HepG2 (cell line): ENCODE results near the gene NEDD4L. TPM values are rescaled to one million over a fixed set of nuclear protein-coding genes. Genes with fewer than 3 reads are reported as not detected.

Experiments used
- ATF1 ChIP-seq: IDR thresholded peaks from 2 replicates; pipeline ENCODE4 v1.6.1; 2016; ENCODE audit warnings: mild to moderate bottlenecking, control low read depth
- DMAP1 ChIP-seq: IDR thresholded peaks from 2 replicates; pipeline ENCODE4 v1.6.1; 2016
- FOSL2 ChIP-seq: sonication (generic); formaldehyde crosslinking; IDR thresholded peaks from 2 replicates; pipeline ENCODE4 v1.4.0; 2020; ENCODE audit warnings: missing genetic modification reagents
- GLMP ChIP-seq: sonication (generic); formaldehyde crosslinking; IDR thresholded peaks from 2 replicates; pipeline ENCODE4 v1.9.0; 2021; ENCODE audit warnings: missing genetic modification reagents, mild to moderate bottlenecking, borderline replicate concordance
- KAT8 ChIP-seq: IDR thresholded peaks from 2 replicates; pipeline ENCODE4 v1.6.1; 2016; ENCODE audit warnings: missing genetic modification reagents, missing compliant biosample characterization
- MBNL3 ChIP-seq: fragments of 250-450 bp; sonication (Bioruptor Pico); conservative IDR thresholded peaks from 2 replicates; pipeline ENCODE4 v1.8.0; 2022; ENCODE audit warnings: mild to moderate bottlenecking, inconsistent platforms
- NPAS2 ChIP-seq: sonication (generic); formaldehyde crosslinking; IDR thresholded peaks from 2 replicates; pipeline ENCODE4 v1.8.0; 2022; ENCODE audit warnings: mild to moderate bottlenecking, missing genetic modification reagents, borderline replicate concordance
- NR1H2 ChIP-seq: sonication (generic); formaldehyde crosslinking; IDR thresholded peaks from 2 replicates; pipeline ENCODE4 v1.8.1; 2022; ENCODE audit warnings: low read depth, missing genetic modification reagents, borderline replicate concordance
- RBFOX2 ChIP-seq: fragments of 200-400 bp; formaldehyde crosslinking; IDR thresholded peaks from 2 replicates; pipeline ENCODE4 v1.6.1; 2017; ENCODE audit warnings: low read depth, mild to moderate bottlenecking, low read length
- RXRA ChIP-seq: sonication (generic); formaldehyde crosslinking; IDR thresholded peaks from 2 replicates; pipeline ENCODE4 v1.5.1; 2020; ENCODE audit warnings: missing genetic modification reagents
- RXRB ChIP-seq: IDR thresholded peaks from 2 replicates; pipeline ENCODE4 v1.6.1; 2016; ENCODE audit warnings: borderline replicate concordance, missing genetic modification reagents, missing compliant biosample characterization
- SALL1 ChIP-seq: sonication (generic); formaldehyde crosslinking; IDR thresholded peaks from 2 replicates; pipeline ENCODE4 v1.8.0; 2022; ENCODE audit warnings: mild to moderate bottlenecking, missing genetic modification reagents
- SMYD3 ChIP-seq: sonication (generic); formaldehyde crosslinking; IDR thresholded peaks from 2 replicates; pipeline ENCODE4 v1.8.1; 2023; ENCODE audit warnings: mild to moderate bottlenecking, missing genetic modification reagents
- USF2 ChIP-seq, 2 experiments: sonication (generic) in 1 of 2; formaldehyde crosslinking in 1 of 2; IDR thresholded peaks; 2 replicates each; pipeline versions ENCODE4 v1.5.1 to v1.6.1; 2011 to 2020; ENCODE audit warnings: borderline replicate concordance in 1 of 2, low read depth in 1 of 2, low read length in 1 of 2, mild to moderate bottlenecking in 1 of 2, missing genetic modification reagents in 1 of 2, moderate library complexity in 1 of 2
- XRCC5 ChIP-seq: fragments of 200-400 bp; formaldehyde crosslinking; optimal IDR thresholded peaks from 2 replicates; pipeline ENCODE3; 2017; ENCODE audit warnings: mild to moderate bottlenecking, low read length
- ZBTB21 ChIP-seq: sonication (generic); formaldehyde crosslinking; IDR thresholded peaks from 2 replicates; pipeline ENCODE4 v1.4.0; 2020; ENCODE audit warnings: missing genetic modification reagents
- ZMAT3 ChIP-seq: sonication (generic); formaldehyde crosslinking; conservative IDR thresholded peaks from 2 replicates; pipeline ENCODE4 v1.7.0; 2021; ENCODE audit warnings: missing genetic modification reagents
- ZNF180 ChIP-seq: sonication (generic); formaldehyde crosslinking; IDR thresholded peaks from 2 replicates; pipeline ENCODE4 v1.4.0; 2020; ENCODE audit warnings: low read depth, missing genetic modification reagents, borderline replicate concordance
- ZNF24 ChIP-seq: fragments of 450-650 bp; IDR thresholded peaks from 2 replicates; pipeline ENCODE4 v1.6.1; 2017; ENCODE audit warnings: antibody characterized with exemption, mild to moderate bottlenecking
- ZNF446 ChIP-seq: sonication (generic); formaldehyde crosslinking; IDR thresholded peaks from 2 replicates; pipeline ENCODE4 v1.5.0; 2020; ENCODE audit warnings: mild to moderate bottlenecking, missing genetic modification reagents
- ZNF530 ChIP-seq: sonication (generic); formaldehyde crosslinking; IDR thresholded peaks from 2 replicates; pipeline ENCODE4 v1.5.0; 2020; ENCODE audit warnings: low read depth, mild to moderate bottlenecking, missing genetic modification reagents
- ZNF781 ChIP-seq: sonication (generic); formaldehyde crosslinking; IDR thresholded peaks from 2 replicates; pipeline ENCODE4 v1.5.1; 2020; ENCODE audit warnings: borderline replicate concordance, mild to moderate bottlenecking, missing genetic modification reagents; ENCODE audit errors: not compliant biosample characterization
- polyA plus RNA-seq, 8 experiments: library from polyadenylated mRNA; depleted of rRNA in 3 of 8; stranded (reverse) in 7 of 8; unstranded in 1 of 8; fragments of >200 nt; fragmentation: Illumina TruSeq in 4 of 8; extraction: Trizol in 4 of 8; gene quantifications; 2 replicates each; pipeline versions ENCODE4 v1.2.1 to v1.2.3, GENCODE V29; 2011 to 2016; ENCODE audit warnings: low read depth in 4 of 8, missing spikeins in 1 of 8, mixed read lengths in 1 of 8; ENCODE audit not compliant: insufficient read depth in 1 of 8
- total RNA-seq, 5 experiments: library from RNA; depleted of rRNA; stranded (reverse); fragments of >200 nt; fragmentation: Illumina TruSeq; extraction: Trizol; gene quantifications; 2 replicates each; pipeline ENCODE4 v1.2.3, GENCODE V29; 2016; ENCODE audit warnings: low read depth in 1 of 5
- TF ChIP-seq, protein P1 (sequence below): sonication (generic); formaldehyde crosslinking; IDR thresholded peaks from 2 replicates; pipeline ENCODE4 v1.4.0; 2020; ENCODE audit warnings: missing genetic modification reagents
- TF ChIP-seq, protein P2 (sequence below): sonication (generic); formaldehyde crosslinking; IDR thresholded peaks from 2 replicates; pipeline ENCODE4 v1.8.0; 2022; ENCODE audit warnings: low read depth, missing genetic modification reagents

The NEDD4L gene
- total and polyA plus RNA-seq, 2 of the 13 experiments (the other 11 are each of a cell fraction or from before 2014, with no cell fraction given) = 168 to 390 TPM

- TF ChIP-seq ZNF180 (no peak), GLMP (no peak), ZNF24 (no peak), RXRA (CRISPR knock-in tag) (no peak), FOSL2 (CRISPR knock-in tag) (no peak), MBNL3 (CRISPR knock-in tag) (no peak), XRCC5 (no peak), RBFOX2 (no peak), ZNF446 (CRISPR knock-in tag) (no peak), ZNF781 (CRISPR knock-in tag) (no peak), DMAP1 (no peak; the same call in 1 of the 2 replicates), ZBTB21 (no peak), USF2 (IDR thresholded peaks at IDR 0.05; ENCODE audit: low read depth, low read length) (no peak), USF2 (CRISPR knock-in tag; IDR thresholded peaks at IDR 0.05; ENCODE audit: borderline replicate concordance) (no peak), RXRB (CRISPR knock-in tag) (0 out of 2 replicates have a peak, but pooled peaks have one; percentile 16), ZMAT3 (no peak), SALL1 (CRISPR knock-in tag) (no peak; the same call in 1 of the 2 replicates), NR1H2 (no peak), KAT8 (CRISPR knock-in tag) (peak; percentile 47; the same call in 1 of the 2 replicates), SMYD3 (no peak), ATF1 (no peak), NPAS2 (CRISPR knock-in tag) (no peak), ZNF530 (CRISPR knock-in tag) (no peak)
- TF ChIP-seq, protein P1, sequence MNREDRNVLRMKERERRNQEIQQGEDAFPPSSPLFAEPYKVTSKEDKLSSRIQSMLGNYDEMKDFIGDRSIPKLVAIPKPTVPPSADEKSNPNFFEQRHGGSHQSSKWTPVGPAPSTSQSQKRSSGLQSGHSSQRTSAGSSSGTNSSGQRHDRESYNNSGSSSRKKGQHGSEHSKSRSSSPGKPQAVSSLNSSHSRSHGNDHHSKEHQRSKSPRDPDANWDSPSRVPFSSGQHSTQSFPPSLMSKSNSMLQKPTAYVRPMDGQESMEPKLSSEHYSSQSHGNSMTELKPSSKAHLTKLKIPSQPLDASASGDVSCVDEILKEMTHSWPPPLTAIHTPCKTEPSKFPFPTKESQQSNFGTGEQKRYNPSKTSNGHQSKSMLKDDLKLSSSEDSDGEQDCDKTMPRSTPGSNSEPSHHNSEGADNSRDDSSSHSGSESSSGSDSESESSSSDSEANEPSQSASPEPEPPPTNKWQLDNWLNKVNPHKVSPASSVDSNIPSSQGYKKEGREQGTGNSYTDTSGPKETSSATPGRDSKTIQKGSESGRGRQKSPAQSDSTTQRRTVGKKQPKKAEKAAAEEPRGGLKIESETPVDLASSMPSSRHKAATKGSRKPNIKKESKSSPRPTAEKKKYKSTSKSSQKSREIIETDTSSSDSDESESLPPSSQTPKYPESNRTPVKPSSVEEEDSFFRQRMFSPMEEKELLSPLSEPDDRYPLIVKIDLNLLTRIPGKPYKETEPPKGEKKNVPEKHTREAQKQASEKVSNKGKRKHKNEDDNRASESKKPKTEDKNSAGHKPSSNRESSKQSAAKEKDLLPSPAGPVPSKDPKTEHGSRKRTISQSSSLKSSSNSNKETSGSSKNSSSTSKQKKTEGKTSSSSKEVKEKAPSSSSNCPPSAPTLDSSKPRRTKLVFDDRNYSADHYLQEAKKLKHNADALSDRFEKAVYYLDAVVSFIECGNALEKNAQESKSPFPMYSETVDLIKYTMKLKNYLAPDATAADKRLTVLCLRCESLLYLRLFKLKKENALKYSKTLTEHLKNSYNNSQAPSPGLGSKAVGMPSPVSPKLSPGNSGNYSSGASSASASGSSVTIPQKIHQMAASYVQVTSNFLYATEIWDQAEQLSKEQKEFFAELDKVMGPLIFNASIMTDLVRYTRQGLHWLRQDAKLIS (CRISPR knock-in tag) = no peak
- TF ChIP-seq, protein P2, sequence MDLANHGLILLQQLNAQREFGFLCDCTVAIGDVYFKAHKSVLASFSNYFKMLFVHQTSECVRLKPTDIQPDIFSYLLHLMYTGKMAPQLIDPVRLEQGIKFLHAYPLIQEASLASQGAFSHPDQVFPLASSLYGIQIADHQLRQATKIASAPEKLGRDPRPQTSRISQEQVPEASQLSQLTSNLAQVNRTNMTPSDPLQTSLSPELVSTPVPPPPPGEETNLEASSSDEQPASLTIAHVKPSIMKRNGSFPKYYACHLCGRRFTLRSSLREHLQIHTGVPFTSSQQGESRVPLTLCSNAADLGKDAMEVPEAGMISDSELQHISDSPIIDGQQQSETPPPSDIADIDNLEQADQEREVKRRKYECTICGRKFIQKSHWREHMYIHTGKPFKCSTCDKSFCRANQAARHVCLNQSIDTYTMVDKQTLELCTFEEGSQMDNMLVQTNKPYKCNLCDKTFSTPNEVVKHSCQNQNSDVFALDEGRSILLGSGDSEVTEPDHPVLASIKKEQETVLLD = no peak
Observed at GRCh38 chr18:58024139-58024538, 19.9 kb upstream of the NEDD4L start (continued).
